ENCODE results near the gene PTPRN2.
"Not testable (repeated sequence)": the region's sequence is repeated elsewhere in the genome, so short reads cannot be mapped to it uniquely, and the experiment has no call there.

PTPRN2 gene

DNA sequence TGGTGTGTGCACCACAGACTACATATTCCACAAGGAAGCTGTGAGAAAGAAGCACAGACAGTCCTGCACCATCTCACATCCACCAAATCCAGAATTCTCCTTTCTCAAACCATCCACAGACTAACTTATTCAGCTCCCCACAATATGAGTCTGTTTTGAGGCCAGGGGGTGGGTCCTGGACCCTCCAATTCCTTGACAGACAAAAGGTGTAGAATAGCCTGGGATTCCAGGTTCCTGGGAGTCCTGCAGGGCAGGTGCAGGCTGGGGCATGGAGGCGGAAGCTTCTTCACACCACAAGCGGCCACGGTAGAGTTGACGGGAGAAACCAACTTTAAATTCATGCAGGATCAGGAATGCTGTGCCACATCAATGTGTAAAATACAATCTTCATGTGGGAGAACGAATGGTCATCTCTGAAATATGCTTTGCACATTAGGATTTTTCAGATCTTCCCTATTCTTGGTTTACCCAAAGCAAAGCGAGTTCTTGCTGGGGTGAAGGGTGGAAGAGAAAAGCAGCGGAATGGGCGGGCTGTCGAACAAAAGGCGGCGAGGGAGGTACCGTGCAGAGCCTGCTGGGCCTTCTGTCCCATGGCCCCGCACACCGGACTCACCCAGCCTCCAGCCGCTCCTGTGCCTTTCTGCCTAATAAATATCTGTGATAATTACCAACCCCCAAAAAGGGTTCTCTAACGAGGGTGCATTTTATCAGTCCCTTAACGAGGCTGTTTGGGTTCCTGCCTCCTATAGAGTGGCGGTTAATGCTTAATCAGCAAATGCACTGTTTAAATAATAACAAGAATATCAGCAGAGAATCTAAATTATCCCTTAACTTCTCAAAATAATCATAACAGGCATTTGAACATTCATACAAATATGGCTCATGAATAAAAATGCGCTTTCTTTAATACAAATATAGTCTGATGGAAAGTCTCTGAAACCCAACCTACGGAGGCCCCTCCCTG, 736.9 kb downstream of the PTPRN2 start:
- no peak for DNase-seq

GRCh38 chr7:157849726-157850125, 737.9 kb downstream of the PTPRN2 start:
- no peak for DNase-seq

- no peak for DNase-seq
Observed at GRCh38 chr7:157849341-157849596, 738.4 kb downstream of the PTPRN2 start.

GRCh38 chr7:157848508-157849340, 738.9 kb downstream of the PTPRN2 start:
- DNase-seq = no peak

GRCh38 chr7:157847756-157848487, 739.7 kb downstream of the PTPRN2 start:
- not testable (repeated sequence) for DNase-seq

DNA sequence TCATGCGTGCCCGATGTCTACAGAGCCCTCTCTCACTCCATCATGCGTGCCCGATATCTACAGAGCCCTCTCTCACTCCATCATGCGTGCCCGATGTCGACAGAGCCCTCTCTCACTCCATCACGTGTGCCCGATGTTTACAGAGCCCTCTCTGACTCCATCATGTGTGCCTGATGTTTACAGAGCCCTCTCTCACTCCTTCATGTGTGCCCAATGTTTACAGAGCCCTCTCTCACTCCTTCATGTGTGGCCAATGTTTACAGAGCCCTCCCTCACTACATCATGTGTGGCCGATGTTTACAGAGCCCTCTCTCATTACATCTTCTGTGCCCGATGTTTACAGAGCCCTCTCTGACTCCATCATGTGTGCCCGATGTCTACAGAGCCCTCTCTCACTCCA, 740.9 kb downstream of the PTPRN2 start:
- DNase-seq = not testable (repeated sequence)

DNA sequence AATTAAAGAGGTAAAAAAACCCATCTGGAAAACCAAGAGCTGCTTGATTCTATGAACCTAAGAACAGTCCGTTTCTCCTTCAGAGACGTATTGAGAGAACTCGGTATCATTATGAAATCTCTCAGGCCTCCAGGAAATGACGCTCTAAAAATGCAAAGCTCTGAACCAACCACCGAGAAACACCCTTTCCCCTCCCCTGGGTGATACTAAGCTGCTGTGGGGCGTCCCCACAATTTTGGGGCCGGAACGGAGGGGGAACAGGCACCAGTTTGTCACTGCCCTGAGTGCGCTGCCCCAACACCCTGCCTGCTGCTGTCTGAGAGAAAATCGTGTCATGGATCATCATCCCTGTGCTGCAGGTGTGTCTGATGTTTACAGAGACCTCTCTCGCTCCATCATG, 741.4 kb downstream of the PTPRN2 start:
- no peak for DNase-seq

DNA sequence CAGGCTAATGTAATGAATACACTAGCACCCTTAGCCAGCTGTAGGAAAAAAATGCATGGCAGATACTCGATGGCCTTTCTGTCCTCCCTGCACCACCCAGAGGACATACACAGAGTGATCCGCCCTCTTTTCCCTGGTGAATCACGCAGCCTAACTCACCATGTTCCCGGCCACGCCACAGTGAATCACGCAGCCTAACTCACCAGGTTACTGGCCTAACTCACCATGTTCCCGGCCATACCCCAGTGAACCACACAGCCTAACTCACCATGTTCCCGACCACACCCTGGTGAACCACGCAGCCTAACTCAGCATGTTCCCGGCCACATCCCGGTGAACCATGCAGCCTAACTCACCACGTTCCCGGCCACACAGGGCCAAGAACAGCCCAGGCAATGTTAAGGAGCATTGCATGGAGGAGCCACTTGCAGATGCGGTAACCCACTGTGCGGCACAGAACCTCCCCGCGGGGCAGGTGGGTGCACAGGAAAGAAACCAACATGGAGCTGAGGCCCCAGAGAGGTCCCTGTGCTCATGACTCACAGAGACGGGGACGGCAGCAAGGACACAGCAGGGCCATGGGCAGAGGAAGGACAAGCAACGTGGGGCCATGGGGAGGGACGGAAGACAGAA, 742.3 kb downstream of the PTPRN2 start:
- DNase-seq = no peak

DNA sequence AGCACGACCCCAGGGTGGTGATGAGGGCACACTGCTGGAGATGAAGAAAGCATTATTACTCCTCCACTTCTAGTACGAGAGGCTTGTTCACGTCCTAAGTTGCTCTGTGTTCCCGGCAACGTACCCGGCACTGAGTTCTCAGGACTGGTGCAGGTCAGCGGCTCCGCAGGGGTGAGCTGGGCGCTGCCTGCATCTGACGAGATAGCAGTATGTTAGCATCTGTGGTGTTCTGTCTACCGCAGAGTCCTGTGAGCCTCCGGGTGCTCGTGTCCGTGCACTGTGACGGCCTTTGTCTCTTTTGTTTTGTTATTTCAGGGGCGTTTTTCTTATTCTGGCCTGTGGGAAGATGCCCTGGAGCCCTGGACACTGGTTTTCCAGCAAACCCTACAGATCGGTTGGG, 743.0 kb downstream of the PTPRN2 start:
- no peak for DNase-seq

GRCh38 chr7:157844141-157844540, 743.5 kb downstream of the PTPRN2 start:
- DNase-seq = no peak

GRCh38 chr7:157843336-157844140, 744.1 kb downstream of the PTPRN2 start:
- DNase-seq = no peak

GRCh38 chr7:157841773-157842370, 745.8 kb downstream of the PTPRN2 start:
- no peak for DNase-seq

DNA sequence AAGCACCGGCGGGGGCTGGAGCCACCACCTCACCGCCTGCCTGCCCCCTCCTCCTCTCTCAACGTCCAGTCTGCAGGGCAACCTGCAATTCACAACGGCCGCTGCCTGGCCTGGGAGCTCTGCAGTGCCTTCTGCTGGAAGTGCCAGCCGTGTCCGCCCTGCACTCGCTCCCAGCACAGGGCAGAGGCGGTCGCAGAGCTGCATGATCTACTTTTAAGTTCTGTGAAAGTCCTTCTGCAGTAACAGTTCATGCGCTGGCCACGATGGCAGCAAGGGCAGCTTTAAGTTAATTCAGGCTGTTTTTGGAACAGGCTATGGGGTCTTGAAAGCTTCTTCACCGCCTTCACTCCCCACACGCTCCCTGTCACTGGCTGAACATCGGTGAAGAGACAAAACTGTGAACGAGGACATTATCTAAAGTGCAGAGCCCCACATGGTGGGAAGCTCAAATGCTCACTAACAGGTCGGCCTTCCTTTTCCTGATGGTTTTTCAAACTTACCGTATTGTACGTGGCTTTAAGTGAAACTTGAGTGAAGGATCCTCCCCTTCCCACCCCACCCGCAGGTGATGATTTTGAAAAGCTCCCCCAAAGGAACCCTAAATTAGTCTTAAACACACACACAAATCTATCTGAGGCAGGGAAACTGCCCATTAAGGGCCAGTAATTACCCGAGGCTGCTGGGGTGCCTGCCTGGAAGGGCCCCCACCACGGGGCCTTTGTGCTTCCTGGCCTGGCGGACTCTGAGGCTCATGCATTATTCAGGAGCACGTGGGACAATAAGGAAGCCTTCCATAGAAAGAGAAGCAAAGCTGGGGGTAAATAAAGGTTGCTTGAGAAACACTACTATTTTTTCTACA, 746.5 kb downstream of the PTPRN2 start:
- no peak for DNase-seq

DNA sequence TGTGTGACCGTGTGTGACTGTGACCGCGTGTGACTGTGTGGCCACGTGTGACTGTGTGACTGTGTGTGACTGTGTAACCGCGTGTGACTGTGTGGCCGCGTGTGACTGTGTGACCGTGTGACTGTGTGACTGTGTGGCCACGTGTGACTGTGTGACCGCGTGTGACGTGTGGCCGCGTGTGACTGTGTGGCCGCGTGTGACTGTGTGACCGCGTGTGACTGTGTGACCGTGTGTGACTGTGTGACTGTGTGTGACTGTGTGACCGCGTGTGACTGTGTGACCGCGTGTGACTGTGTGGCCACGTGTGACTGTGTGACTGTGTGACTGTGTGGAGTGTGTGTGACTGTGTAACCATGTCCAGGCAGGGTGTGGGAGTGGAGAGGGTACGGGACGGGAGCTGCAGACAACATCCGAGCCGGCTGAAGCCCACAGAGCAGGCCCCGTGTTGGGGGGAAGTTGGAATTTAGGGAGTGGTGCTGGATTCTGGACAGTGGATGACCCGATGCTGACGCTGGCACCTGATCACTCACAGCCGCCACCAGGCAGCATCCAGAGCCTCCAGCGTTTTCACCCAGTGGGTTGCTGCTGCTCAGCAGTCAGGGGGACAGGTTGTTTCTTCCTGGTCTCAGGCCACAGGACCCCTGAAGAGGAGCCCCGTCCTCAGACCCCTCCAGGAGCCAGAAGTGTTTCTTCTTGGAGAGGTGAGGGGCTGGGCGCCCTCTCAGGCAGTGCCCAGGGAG, 747.3 kb downstream of the PTPRN2 start:
- DNase-seq = no peak

GRCh38 chr7:157839672-157840167, 747.9 kb downstream of the PTPRN2 start:
- DNase-seq = no peak

DNA sequence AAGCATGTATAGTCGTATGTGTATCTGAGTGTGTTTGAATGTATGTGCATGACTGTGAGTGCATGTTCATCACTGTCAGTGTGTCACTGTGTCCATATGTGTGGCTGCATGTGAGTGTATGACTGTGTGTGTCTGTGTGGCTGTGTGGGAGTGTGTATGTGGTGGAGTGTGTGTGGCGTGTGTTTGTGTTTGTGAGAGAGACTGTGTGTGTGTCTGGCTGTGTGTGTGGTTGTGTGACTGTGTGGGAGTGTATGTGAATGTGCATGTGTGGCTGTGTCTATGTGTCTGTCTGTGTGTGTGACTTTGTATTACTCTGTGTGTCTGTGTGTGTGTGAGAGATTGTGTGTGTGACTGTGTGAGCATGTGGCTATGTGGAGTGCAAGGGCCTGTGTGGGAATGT, 748.4 kb downstream of the PTPRN2 start:
- no peak for DNase-seq

GRCh38 chr7:157837561-157837960, 750.1 kb downstream of the PTPRN2 start:
- DNase-seq = no peak

DNA sequence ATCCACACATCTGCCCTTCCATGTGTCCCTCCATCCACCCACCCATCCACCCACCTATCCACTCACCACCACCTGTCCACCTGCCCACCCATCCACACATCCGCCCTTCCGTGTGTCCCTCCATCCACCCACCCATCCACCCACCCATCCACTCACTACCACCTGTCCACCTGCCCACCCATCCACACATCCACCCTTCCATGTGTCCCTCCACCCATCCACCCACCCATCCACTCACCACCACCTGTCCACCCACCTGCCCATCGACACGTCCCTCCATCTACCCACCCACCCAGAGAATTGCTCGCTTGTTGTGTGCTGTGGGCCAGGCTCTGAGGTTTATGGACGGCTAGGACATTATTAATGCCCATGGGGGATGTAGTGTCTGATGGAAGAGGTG, 750.6 kb downstream of the PTPRN2 start:
- DNase-seq = no peak

- DNase-seq = no peak
Observed at GRCh38 chr7:157834501-157835163, 753.0 kb downstream of the PTPRN2 start.

Data from fibroblast of skin of abdomen (primary cell).